Liver (tissue), 3 donors: ENCODE measurements around the gene HSD17B1.

Experiments
- NR2F2 ChIP-seq: IDR thresholded peaks from 2 replicates; pipeline ENCODE4 v1.6.1; 2016; ENCODE audit warnings: antibody characterized with exemption
- SP1 ChIP-seq: IDR thresholded peaks from 2 replicates; pipeline ENCODE4 v1.6.1; 2018; ENCODE audit warnings: antibody characterized with exemption, mild to moderate bottlenecking
- TF ChIP-seq, protein P1 (sequence below): fragments of 150-350 bp; IDR thresholded peaks from 2 replicates; pipeline ENCODE4 v1.5.1; 2017; ENCODE audit warnings: improper control_type of control experiment, low read depth, low read length; ENCODE audit not compliant: missing input control
- TF ChIP-seq, protein P2 (sequence below): IDR thresholded peaks from 2 replicates; pipeline ENCODE4 v1.6.1; 2016; ENCODE audit warnings: antibody characterized with exemption
- donor health status: healthy.
- donor health status: healthy.

- TF ChIP-seq, protein P1, sequence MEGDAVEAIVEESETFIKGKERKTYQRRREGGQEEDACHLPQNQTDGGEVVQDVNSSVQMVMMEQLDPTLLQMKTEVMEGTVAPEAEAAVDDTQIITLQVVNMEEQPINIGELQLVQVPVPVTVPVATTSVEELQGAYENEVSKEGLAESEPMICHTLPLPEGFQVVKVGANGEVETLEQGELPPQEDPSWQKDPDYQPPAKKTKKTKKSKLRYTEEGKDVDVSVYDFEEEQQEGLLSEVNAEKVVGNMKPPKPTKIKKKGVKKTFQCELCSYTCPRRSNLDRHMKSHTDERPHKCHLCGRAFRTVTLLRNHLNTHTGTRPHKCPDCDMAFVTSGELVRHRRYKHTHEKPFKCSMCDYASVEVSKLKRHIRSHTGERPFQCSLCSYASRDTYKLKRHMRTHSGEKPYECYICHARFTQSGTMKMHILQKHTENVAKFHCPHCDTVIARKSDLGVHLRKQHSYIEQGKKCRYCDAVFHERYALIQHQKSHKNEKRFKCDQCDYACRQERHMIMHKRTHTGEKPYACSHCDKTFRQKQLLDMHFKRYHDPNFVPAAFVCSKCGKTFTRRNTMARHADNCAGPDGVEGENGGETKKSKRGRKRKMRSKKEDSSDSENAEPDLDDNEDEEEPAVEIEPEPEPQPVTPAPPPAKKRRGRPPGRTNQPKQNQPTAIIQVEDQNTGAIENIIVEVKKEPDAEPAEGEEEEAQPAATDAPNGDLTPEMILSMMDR: no peak
- TF ChIP-seq NR2F2 (no peak), SP1 (no peak)
- TF ChIP-seq, protein P2, sequence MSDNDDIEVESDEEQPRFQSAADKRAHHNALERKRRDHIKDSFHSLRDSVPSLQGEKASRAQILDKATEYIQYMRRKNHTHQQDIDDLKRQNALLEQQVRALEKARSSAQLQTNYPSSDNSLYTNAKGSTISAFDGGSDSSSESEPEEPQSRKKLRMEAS: no peak
These were observed 40.5 kb upstream of the HSD17B1 start for GRCh38 chr17:42512246-42512645.
